ENCODE results near the gene SLC9A8.
A peak's percentile ranks its signal among the peaks of the same experiment; 100 is the strongest.

The SLC9A8 gene

GRCh38 chr20:49813305-49813974 is 812 bp downstream of the SLC9A8 start:
- DNase-seq, result no peak

GRCh38 chr20:49814057-49814694 is 1.5 kb downstream of the SLC9A8 start:
- no peak for DNase-seq

GRCh38 chr20:49818816-49819215 is 6.2 kb downstream of the SLC9A8 start:
- DNase-seq, result no peak

GRCh38 chr20:49819702-49820101 is 7.1 kb downstream of the SLC9A8 start:
- DNase-seq, result no peak

GRCh38 chr20:49821381-49821780 is 8.8 kb downstream of the SLC9A8 start:
- no peak for DNase-seq

GRCh38 chr20:49821870-49822331 is 9.3 kb downstream of the SLC9A8 start:
- DNase-seq, result peak; percentile 26

GRCh38 chr20:49823152-49823847 is 10.7 kb downstream of the SLC9A8 start:
- peak; percentile 4 for DNase-seq

- DNase-seq, result no peak
These were observed 11.6 kb downstream of the SLC9A8 start for GRCh38 chr20:49824206-49824605.

- no peak for DNase-seq
These were observed 12.9 kb downstream of the SLC9A8 start for GRCh38 chr20:49825521-49826033.

GRCh38 chr20:49831022-49831769 is 18.6 kb downstream of the SLC9A8 start:
- DNase-seq, result no peak

- DNase-seq, result peak; percentile 35
These were observed 19.4 kb downstream of the SLC9A8 start for GRCh38 chr20:49831770-49832631.

GRCh38 chr20:49832632-49833327 is 20.2 kb downstream of the SLC9A8 start:
- DNase-seq, result no peak

- peak; percentile 28 for DNase-seq
These were observed 20.9 kb downstream of the SLC9A8 start for GRCh38 chr20:49833483-49833882.

GRCh38 chr20:49835031-49835430 is 22.4 kb downstream of the SLC9A8 start:
- DNase-seq, result no peak

GRCh38 chr20:49838546-49838945 is 25.9 kb downstream of the SLC9A8 start:
- DNase-seq, result no peak

GRCh38 chr20:49843139-49843538 is 30.5 kb downstream of the SLC9A8 start:
- DNase-seq, result no peak

GRCh38 chr20:49843770-49844380 is 31.2 kb downstream of the SLC9A8 start:
- no peak for DNase-seq

GRCh38 chr20:49845060-49845459 is 32.4 kb downstream of the SLC9A8 start:
- DNase-seq, result no peak

GRCh38 chr20:49846206-49846807 is 33.7 kb downstream of the SLC9A8 start:
- no peak for DNase-seq

- DNase-seq, result no peak
These were observed 38.0 kb downstream of the SLC9A8 start for GRCh38 chr20:49850463-49851230.
